ENCODE results near the gene CYB5R4. TPM values are rescaled to one million over a fixed set of nuclear protein-coding genes. Genes with fewer than 3 reads are reported as not detected.

CYB5R4 gene
- 27.9 and 38.1 TPM in 2 replicates for total RNA-seq (2014; rRNA removed; shearing (Covaris generic))

DNA sequence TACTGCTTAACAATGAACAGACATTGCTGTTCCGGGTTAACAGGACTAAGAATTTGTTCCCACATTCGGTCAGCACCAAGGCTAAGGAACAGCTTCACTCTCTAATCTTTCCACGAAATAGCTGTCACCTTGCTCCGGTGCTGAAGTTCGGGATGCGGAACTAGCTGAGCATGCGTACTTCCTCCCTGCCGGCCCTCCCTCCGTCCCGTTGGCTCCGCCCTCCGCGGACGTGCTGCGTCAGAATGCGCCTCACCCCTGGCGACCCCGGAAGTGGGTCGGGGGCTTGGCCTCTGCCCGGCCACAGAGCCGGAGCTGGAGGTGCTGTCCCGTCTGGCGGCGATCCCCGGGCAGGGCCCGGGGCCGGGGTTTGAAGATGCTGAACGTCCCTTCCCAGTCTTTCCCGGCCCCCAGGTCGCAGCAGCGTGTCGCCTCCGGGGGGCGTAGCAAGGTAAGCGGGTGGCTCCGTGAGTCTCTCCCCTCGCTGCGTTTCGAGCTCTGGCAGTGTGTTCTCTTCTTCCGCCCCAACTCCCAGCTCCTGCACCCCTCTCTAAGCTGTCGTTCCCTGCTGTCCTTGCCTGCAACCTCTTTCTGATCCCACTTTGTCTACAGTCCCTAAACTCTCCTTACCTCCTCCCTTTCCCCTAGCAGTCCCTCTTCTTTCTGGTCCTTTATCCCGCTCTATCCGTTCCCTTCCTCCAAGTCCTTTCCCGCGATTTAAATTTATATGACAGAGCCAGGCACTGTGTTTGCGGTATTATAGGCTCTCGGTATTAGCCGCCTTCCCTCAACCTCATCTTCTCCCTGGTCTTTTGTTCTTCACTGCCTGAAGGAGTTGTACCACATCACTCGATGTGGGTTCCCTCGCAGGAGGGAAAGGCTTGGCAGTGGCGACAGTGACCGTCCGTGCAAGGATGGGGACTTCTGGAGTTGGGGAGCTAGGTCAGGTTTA lies at the start of gene CYB5R4:
Gene CYB5R4, plus strand, starts transcription at position 280 of the 949 bp plus-strand sequence. Its CDS starts 94 bp downstream, at position 374.
- peak within 1 kb of the TSS; percentile 36 for H3K27ac ChIP-seq
- H3K9me3 ChIP-seq (replicated peaks), result no peaks in the 10 kb centered on the region
- peaks cover 5% of the 10 kb centered on the region; the same call in 1 of the 2 replicates for H3K27me3 ChIP-seq (replicated peaks)
- peaks cover 4% of the 10 kb centered on the region for H3K36me3 ChIP-seq
- DNase-seq (ENCODE audit: low read depth in 1 of 2, low spot score in 2 of 2), result peak; percentile 93 to 95
- peaks cover 15% of the 10 kb centered on the region for H3K4me1 ChIP-seq (replicated peaks)
- peak within 1 kb of the TSS; percentile 72 for H3K4me3 ChIP-seq

DNA sequence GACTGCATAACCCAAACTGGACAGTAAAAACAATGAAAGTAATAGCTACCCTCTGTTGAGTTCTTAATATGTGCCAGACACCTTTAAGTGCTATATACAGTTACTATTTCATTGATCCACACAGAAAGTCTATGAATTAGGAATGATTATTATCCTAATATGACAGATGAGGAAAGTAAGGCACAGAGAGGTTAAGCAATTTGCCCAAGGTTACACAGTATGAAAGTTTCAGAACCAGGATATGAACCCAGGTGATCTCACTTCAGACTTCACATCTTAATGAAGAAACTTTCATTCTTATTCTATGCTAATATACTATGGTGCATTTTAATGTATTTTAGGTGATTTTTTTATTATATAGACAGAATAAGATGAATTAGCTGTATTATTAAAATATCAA lies 46.9 kb upstream of the CYB5R4 start:
- no peak for DNase-seq (ENCODE audit: low read depth in 1 of 2, low spot score in 2 of 2)
- Histone ChIP-seq H3K27me3 (replicated peaks) (peaks cover 5% of the 10 kb centered on the region; the same call in 1 of the 2 replicates), H3K4me1 (replicated peaks) (no peaks in the 10 kb centered on the region), H3K27ac (no peak overlapping the region), H3K4me3 (no peak overlapping the region), H3K9me3 (replicated peaks) (no peaks in the 10 kb centered on the region), H3K36me3 (no peaks in the 10 kb centered on the region)

GRCh38 chr6:83815631-83816272 lies 43.7 kb upstream of the CYB5R4 start:
- no peaks in the 10 kb centered on the region for H3K4me1 ChIP-seq (replicated peaks)
- no peak overlapping the region for H3K4me3 ChIP-seq
- H3K27ac ChIP-seq, result no peak overlapping the region
- no peaks in the 10 kb centered on the region for H3K36me3 ChIP-seq
- no peaks in the 10 kb centered on the region for H3K27me3 ChIP-seq (replicated peaks)
- no peaks in the 10 kb centered on the region for H3K9me3 ChIP-seq (replicated peaks)
- no peak for DNase-seq (ENCODE audit: low read depth in 1 of 2, low spot score in 2 of 2)

GRCh38 chr6:83822629-83823169 lies 36.8 kb upstream of the CYB5R4 start:
- Histone ChIP-seq H3K9me3 (replicated peaks) (no peaks in the 10 kb centered on the region), H3K4me1 (replicated peaks) (0 out of 2 replicates have a peak, but pooled peaks cover 4% of the 10 kb centered on the region), H3K27ac (no peak overlapping the region), H3K27me3 (replicated peaks) (no peaks in the 10 kb centered on the region), H3K4me3 (no peak overlapping the region), H3K36me3 (no peaks in the 10 kb centered on the region)
- DNase-seq (ENCODE audit: low read depth in 1 of 2, low spot score in 2 of 2), result no peak

DNA sequence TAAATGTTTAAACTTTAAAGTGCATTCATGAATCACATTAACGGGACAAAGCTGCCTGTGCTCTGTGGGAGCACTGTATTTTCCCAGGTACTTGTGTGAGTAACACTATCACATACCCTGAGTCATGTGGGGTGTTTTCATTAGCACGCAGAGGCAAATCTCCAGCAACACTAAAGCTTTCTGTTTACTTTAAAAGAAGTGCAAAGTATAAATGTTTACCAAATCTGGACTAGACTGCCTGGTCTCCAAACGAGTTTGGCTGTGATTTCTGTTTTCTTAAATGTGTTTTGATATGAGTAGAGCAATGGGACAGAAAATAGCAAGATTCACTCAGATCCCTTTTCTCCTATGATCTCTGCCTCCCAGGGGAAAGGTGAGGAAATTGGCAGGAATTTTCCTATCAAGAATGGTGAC lies 35.1 kb upstream of the CYB5R4 start:
- 0 out of 2 replicates have a peak, but pooled peaks cover 4% of the 10 kb centered on the region for H3K4me1 ChIP-seq (replicated peaks)
- H3K36me3 ChIP-seq, result no peaks in the 10 kb centered on the region
- H3K27me3 ChIP-seq (replicated peaks), result no peaks in the 10 kb centered on the region
- DNase-seq (ENCODE audit: low read depth in 1 of 2, low spot score in 2 of 2), result peak in 1 of 2 experiments; percentile 27
- H3K9me3 ChIP-seq (replicated peaks), result no peaks in the 10 kb centered on the region
- no peak overlapping the region for H3K4me3 ChIP-seq
- H3K27ac ChIP-seq, result no peak overlapping the region

- Histone ChIP-seq H3K27ac (no peak overlapping the region), H3K4me3 (no peak overlapping the region), H3K9me3 (replicated peaks) (no peaks in the 10 kb centered on the region), H3K4me1 (replicated peaks) (0 out of 2 replicates have a peak, but pooled peaks cover 4% of the 10 kb centered on the region), H3K27me3 (replicated peaks) (no peaks in the 10 kb centered on the region), H3K36me3 (no peaks in the 10 kb centered on the region)
- DNase-seq (ENCODE audit: low read depth in 1 of 2, low spot score in 2 of 2), result no peak
Measured at GRCh38 chr6:83824831-83825230, 34.7 kb upstream of the CYB5R4 start.

DNA sequence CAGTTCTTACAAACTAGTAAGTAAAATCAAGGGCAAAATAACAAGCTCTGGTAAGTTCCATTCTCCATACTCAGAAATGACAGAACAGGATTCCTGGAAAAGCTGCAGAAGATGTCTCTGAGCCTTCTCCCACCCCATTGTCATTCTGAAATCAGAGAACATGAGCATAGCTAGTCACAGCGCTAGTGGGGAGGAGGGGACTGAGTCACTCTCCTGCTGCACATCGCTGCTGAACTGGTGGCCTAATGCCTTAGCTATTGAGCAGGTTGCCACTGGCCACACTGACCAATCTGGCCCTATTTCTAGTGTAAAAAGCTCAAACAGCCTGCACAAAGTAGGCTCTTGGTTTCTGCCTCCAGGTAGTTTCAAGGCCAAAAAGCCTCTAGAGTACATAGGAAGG lies 32.4 kb upstream of the CYB5R4 start:
- no peaks in the 10 kb centered on the region for H3K9me3 ChIP-seq (replicated peaks)
- H3K27me3 ChIP-seq (replicated peaks), result no peaks in the 10 kb centered on the region
- H3K36me3 ChIP-seq, result no peaks in the 10 kb centered on the region
- H3K4me3 ChIP-seq, result no peak overlapping the region
- H3K4me1 ChIP-seq (replicated peaks), result 0 out of 2 replicates have a peak, but pooled peaks cover 4% of the 10 kb centered on the region
- no peak overlapping the region for H3K27ac ChIP-seq
- DNase-seq (ENCODE audit: low read depth in 1 of 2, low spot score in 2 of 2), result no peak

DNA sequence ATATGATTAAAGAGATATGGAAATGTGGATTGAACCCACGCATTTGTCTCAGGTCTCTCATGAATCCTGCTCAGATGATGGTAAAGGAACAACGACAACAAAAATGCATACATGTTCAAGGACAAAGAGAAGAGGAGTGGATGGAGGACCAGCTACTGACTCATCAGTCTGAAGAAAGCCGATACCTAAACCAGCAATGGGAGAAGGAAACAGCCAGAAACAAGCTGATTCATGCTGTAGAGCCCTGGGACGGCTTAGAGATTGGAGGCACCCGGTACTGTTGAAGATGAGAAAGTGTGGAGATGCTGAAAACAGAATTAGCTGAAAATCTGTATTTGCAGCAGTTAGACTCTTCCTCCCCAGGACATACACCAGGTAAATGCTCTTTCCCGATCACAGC lies 20.8 kb upstream of the CYB5R4 start:
- H3K4me3 ChIP-seq, result no peak overlapping the region
- no peaks in the 10 kb centered on the region for H3K4me1 ChIP-seq (replicated peaks)
- no peaks in the 10 kb centered on the region for H3K9me3 ChIP-seq (replicated peaks)
- no peaks in the 10 kb centered on the region for H3K36me3 ChIP-seq
- H3K27ac ChIP-seq, result no peak overlapping the region
- no peak for DNase-seq (ENCODE audit: low read depth in 1 of 2, low spot score in 2 of 2)
- no peaks in the 10 kb centered on the region for H3K27me3 ChIP-seq (replicated peaks)

- H3K27me3 ChIP-seq (replicated peaks), result no peaks in the 10 kb centered on the region
- H3K27ac ChIP-seq, result no peak overlapping the region
- no peak for DNase-seq (ENCODE audit: low read depth in 1 of 2, low spot score in 2 of 2)
- no peak overlapping the region for H3K4me3 ChIP-seq
- no peaks in the 10 kb centered on the region for H3K36me3 ChIP-seq
- H3K4me1 ChIP-seq (replicated peaks), result no peaks in the 10 kb centered on the region
- no peaks in the 10 kb centered on the region for H3K9me3 ChIP-seq (replicated peaks)
Measured at GRCh38 chr6:83844170-83844569, 15.3 kb upstream of the CYB5R4 start.

GRCh38 chr6:83846291-83846690 lies 13.2 kb upstream of the CYB5R4 start:
- Histone ChIP-seq H3K27me3 (replicated peaks) (no peaks in the 10 kb centered on the region), H3K4me1 (replicated peaks) (no peaks in the 10 kb centered on the region), H3K27ac (no peak overlapping the region), H3K9me3 (replicated peaks) (no peaks in the 10 kb centered on the region), H3K4me3 (no peak overlapping the region), H3K36me3 (no peaks in the 10 kb centered on the region)
- no peak for DNase-seq (ENCODE audit: low read depth in 1 of 2, low spot score in 2 of 2)

- peaks cover 8% of the 10 kb centered on the region; the same call in 1 of the 2 replicates for H3K27me3 ChIP-seq (replicated peaks)
- no peak overlapping the region for H3K27ac ChIP-seq
- H3K4me3 ChIP-seq, result no peak overlapping the region
- no peaks in the 10 kb centered on the region for H3K4me1 ChIP-seq (replicated peaks)
- DNase-seq (ENCODE audit: low read depth in 1 of 2, low spot score in 2 of 2), result no peak
- no peaks in the 10 kb centered on the region for H3K9me3 ChIP-seq (replicated peaks)
- no peaks in the 10 kb centered on the region for H3K36me3 ChIP-seq
Measured at GRCh38 chr6:83847179-83847578, 12.3 kb upstream of the CYB5R4 start.

DNA sequence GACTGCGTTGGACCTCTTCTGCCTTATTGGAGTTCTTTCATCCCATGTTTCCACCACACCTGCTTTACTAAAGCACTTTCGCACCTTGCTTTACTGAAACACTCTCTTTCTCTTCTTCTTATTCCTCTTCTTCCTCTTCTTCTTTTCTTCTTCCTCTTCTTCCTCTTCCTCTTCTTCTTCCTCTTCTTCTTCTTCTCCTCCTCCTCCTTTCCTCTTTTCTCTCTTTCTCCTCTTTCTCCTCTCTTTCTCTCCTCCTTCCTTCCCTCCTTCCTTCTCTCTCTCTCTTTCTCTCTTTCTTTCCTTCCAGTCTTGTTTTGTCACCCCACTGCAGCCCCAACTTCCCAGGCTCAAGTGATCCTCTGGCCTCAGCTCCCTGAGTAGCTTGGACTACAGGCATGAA lies 10.4 kb upstream of the CYB5R4 start:
- Histone ChIP-seq H3K27ac (no peak overlapping the region), H3K9me3 (replicated peaks) (no peaks in the 10 kb centered on the region), H3K4me3 (no peak overlapping the region), H3K36me3 (no peaks in the 10 kb centered on the region), H3K4me1 (replicated peaks) (peaks cover 8% of the 10 kb centered on the region; the same call in 1 of the 2 replicates), H3K27me3 (replicated peaks) (peaks cover 27% of the 10 kb centered on the region)
- no peak for DNase-seq (ENCODE audit: low read depth in 1 of 2, low spot score in 2 of 2)

DNA sequence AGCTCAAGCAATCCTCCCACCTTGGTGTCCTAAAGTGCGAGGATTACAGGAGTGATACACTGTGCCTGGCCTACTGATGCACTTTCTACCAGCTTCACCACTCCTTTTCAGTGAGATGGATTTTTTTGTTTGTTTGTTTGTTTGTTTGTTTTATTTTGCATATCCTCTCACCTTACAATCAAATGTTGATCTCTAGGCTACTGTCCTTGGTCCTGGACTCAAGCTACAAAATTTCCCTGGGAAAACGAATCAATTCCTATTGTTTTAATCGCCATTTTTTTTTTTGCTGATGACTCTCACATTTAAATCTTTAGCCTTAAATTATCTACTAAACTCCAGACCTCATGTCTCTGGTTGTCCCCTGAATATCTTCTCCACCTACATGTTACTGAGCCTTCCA lies 9.9 kb upstream of the CYB5R4 start:
- Histone ChIP-seq H3K4me3 (no peak overlapping the region), H3K4me1 (replicated peaks) (peaks cover 8% of the 10 kb centered on the region; the same call in 1 of the 2 replicates), H3K9me3 (replicated peaks) (no peaks in the 10 kb centered on the region), H3K36me3 (no peaks in the 10 kb centered on the region), H3K27ac (no peak overlapping the region), H3K27me3 (replicated peaks) (peaks cover 32% of the 10 kb centered on the region)
- DNase-seq (ENCODE audit: low read depth in 1 of 2, low spot score in 2 of 2), result no peak
